Esophagus (tissue), 2 donors: ENCODE results near the gene PTGIS. TPM values are rescaled to one million over a fixed set of nuclear protein-coding genes. Genes with fewer than 3 reads are reported as not detected.
A peak's percentile ranks its signal among the peaks of the same experiment; 100 is the strongest.
"Not testable (repeated sequence)": the region's sequence is repeated elsewhere in the genome, so short reads cannot be mapped to it uniquely, and the experiment has no call there.

Experiments
- H3K27ac ChIP-seq, 2 donors: one replicate each; pipeline ENCODE4 v1.5.1; 2013; ENCODE audit warnings: low read depth in 2 of 2, mild to moderate bottlenecking in 2 of 2, inconsistent platforms in 1 of 2, low read length in 1 of 2, moderate library complexity in 1 of 2
- H3K27me3 ChIP-seq, 2 donors: one replicate each; pipeline ENCODE4 v1.6.1; 2013; ENCODE audit warnings: low read length in 2 of 2, control low read depth in 1 of 2, mild to moderate bottlenecking in 1 of 2; ENCODE audit not compliant: insufficient read depth in 2 of 2, control insufficient read depth in 1 of 2
- H3K36me3 ChIP-seq, 2 donors: one replicate each; pipeline ENCODE4 v1.6.1; 2013; ENCODE audit warnings: low read length in 1 of 2; ENCODE audit not compliant: control insufficient read depth in 2 of 2, insufficient read depth in 2 of 2
- H3K4me1 ChIP-seq, 2 donors: one replicate each; pipeline ENCODE4 v1.6.1; 2013; ENCODE audit warnings: low read length in 1 of 2; ENCODE audit not compliant: control insufficient read depth in 2 of 2, insufficient read depth in 2 of 2
- H3K4me3 ChIP-seq, 2 donors: one replicate each; pipeline ENCODE4 v1.5.1; 2013; ENCODE audit warnings: low read length in 2 of 2, mild to moderate bottlenecking in 2 of 2, low read depth in 1 of 2, moderate library complexity in 1 of 2
- H3K9me3 ChIP-seq, 2 donors: one replicate each; pipeline ENCODE4 v1.6.1; 2013; ENCODE audit warnings: mild to moderate bottlenecking in 2 of 2, low read depth in 1 of 2, low read length in 1 of 2, moderate library complexity in 1 of 2; ENCODE audit not compliant: control insufficient read depth in 2 of 2, insufficient read depth in 1 of 2
- WGBS, 2 donors: extraction: QIAGEN DNeasy Blood & Tissue Kit; methylation state at CpG; one replicate each; pipeline ENCODE4 v1.1.7; 2013; 5-methylcytosine and 5-hydroxymethylcytosine counted together
- polyA plus RNA-seq, 2 donors: library from polyadenylated mRNA; stranded (reverse); fragments of 200-250 nt; gene quantifications; one replicate each; pipeline ENCODE4 v1.2.3, GENCODE V29; 2013
- donor health status: healthy with polysubstance abuse.
- donor health status: Bipolar disorder and iron deficiency.

Gene PTGIS
- polyA plus RNA-seq, 2 donors: 3.5 to 6.1 TPM

- Histone ChIP-seq H3K4me3 (no peak overlapping the region), H3K9me3 (no peaks in the 10 kb centered on the region), H3K27ac (peak overlapping the region; percentile 26 to 47), H3K27me3 (peaks cover 0 to 8% of the 10 kb centered on the region in 2 donors), H3K4me1 (peaks cover 0 to 3% of the 10 kb centered on the region in 2 donors), H3K36me3 (no peaks in the 10 kb centered on the region)
- 79 to 85% methylated on average over 7 of the region's 7 CpGs for WGBS, 2 donors
These were observed 2.4 kb upstream of the PTGIS start for GRCh38 chr20:49570161-49570827.

- H3K4me3 ChIP-seq: no peak overlapping the region
- H3K27ac ChIP-seq: peak overlapping the region; percentile 9 to 68
These were observed 1.6 kb upstream of the PTGIS start for GRCh38 chr20:49569411-49570115.

GRCh38 chr20:49568278-49569151, 578 bp upstream of the PTGIS start:
- WGBS, 2 donors: 31 to 43% methylated on average over 15 to 17 of the region's 18 CpGs
- peak overlapping the region; percentile 5 to 61 for H3K27ac ChIP-seq
- no peaks in the 10 kb centered on the region for H3K36me3 ChIP-seq
- H3K27me3 ChIP-seq: peaks cover 0 to 8% of the 10 kb centered on the region in 2 donors
- H3K4me3 ChIP-seq: peak overlapping the region in 1 of 2 donors; percentile 33
- peaks cover 0 to 3% of the 10 kb centered on the region in 2 donors for H3K4me1 ChIP-seq
- H3K9me3 ChIP-seq: no peaks in the 10 kb centered on the region

More at GRCh38 chr20:49569411-49570115, 1.6 kb upstream of the PTGIS start:
- peaks cover 0 to 8% of the 10 kb centered on the region in 2 donors for H3K27me3 ChIP-seq
- H3K4me1 ChIP-seq: peaks cover 0 to 3% of the 10 kb centered on the region in 2 donors
- no peaks in the 10 kb centered on the region for H3K36me3 ChIP-seq
- no peaks in the 10 kb centered on the region for H3K9me3 ChIP-seq
- WGBS, 2 donors: 65 to 67% methylated on average over 10 of the region's 10 CpGs

- WGBS, 2 donors: 62 to 71% methylated on average over 11 of the region's 11 CpGs
- no peaks in the 10 kb centered on the region for H3K36me3 ChIP-seq
- peak overlapping the region; percentile 33 to 39 for H3K4me3 ChIP-seq
- no peaks in the 10 kb centered on the region for H3K9me3 ChIP-seq
- peaks cover 0 to 3% of the 10 kb centered on the region in 2 donors for H3K4me1 ChIP-seq
- peaks cover 0 to 8% of the 10 kb centered on the region in 2 donors for H3K27me3 ChIP-seq
- H3K27ac ChIP-seq: peak overlapping the region; percentile 61 to 78
These were observed 1.3 kb downstream of the PTGIS start for GRCh38 chr20:49566401-49567364.

GRCh38 chr20:49564991-49565390, 2.9 kb downstream of the PTGIS start:
- not testable (repeated sequence) for H3K4me3 ChIP-seq, H3K27me3 ChIP-seq, H3K9me3 ChIP-seq, H3K36me3 ChIP-seq, H3K4me1 ChIP-seq, H3K27ac ChIP-seq
- 84 to 89% methylated on average over 12 of the region's 12 CpGs for WGBS, 2 donors

GRCh38 chr20:49563015-49563980, 4.6 kb downstream of the PTGIS start:
- WGBS, 2 donors: 89 to 91% methylated on average over 6 of the region's 6 CpGs

GRCh38 chr20:49562311-49563014, 5.5 kb downstream of the PTGIS start:
- Histone ChIP-seq H3K27ac (peak overlapping the region; percentile 33 to 69), H3K36me3 (no peaks in the 10 kb centered on the region), H3K4me1 (peaks cover 0 to 1% of the 10 kb centered on the region in 2 donors), H3K27me3 (peaks cover 0 to 4% of the 10 kb centered on the region in 2 donors), H3K4me3 (no peak overlapping the region), H3K9me3 (no peaks in the 10 kb centered on the region)
- WGBS, 2 donors: 39 to 50% methylated on average over 21 of the region's 21 CpGs

More at GRCh38 chr20:49563015-49563980, 4.6 kb downstream of the PTGIS start:
- Histone ChIP-seq H3K4me1 (peaks cover 0 to 3% of the 10 kb centered on the region in 2 donors), H3K4me3 (no peak overlapping the region), H3K27me3 (peaks cover 0 to 8% of the 10 kb centered on the region in 2 donors), H3K27ac (peak overlapping the region; percentile 33 to 65), H3K9me3 (no peaks in the 10 kb centered on the region), H3K36me3 (no peaks in the 10 kb centered on the region)
